K562 (cell line): ENCODE results near the gene MYBPC3. TPM values are rescaled to one million over a fixed set of nuclear protein-coding genes. Genes with fewer than 3 reads are reported as not detected.
A peak's percentile ranks its signal among the peaks of the same experiment; 100 is the strongest.

Experiments used
- FOS ChIP-seq: IDR thresholded peaks from 3 replicates; pipeline ENCODE4 v1.6.1; 2011; ENCODE audit not compliant: insufficient read length; ENCODE audit errors: extremely low read depth
- HDAC1 ChIP-seq, 2 experiments: fragments of 450-650 bp; IDR thresholded peaks; 2 replicates each; pipeline ENCODE4 v1.6.1; 2016 to 2017; ENCODE audit warnings: inconsistent platforms in 1 of 2, mild to moderate bottlenecking in 1 of 2, moderate library complexity in 1 of 2
- KLF10 ChIP-seq: fragments of 250-450 bp; sonication (Bioruptor Pico); IDR thresholded peaks from 2 replicates; pipeline ENCODE4 v1.6.1; 2021; ENCODE audit warnings: matching md5 sums
- MAFK ChIP-seq: IDR thresholded peaks from 2 replicates; pipeline ENCODE4 v1.6.1; 2011; ENCODE audit warnings: low read length, improper control_type of control experiment
- NCOA4 ChIP-seq: fragments of 450-650 bp; IDR thresholded peaks from 2 replicates; pipeline ENCODE4 v1.6.1; 2018; ENCODE audit warnings: mild to moderate bottlenecking; ENCODE audit not compliant: partially characterized antibody
- NKRF ChIP-seq: fragments of 450-650 bp; IDR thresholded peaks from 2 replicates; pipeline ENCODE4 v1.6.1; 2016; ENCODE audit warnings: borderline replicate concordance
- XRCC5 ChIP-seq: fragments of 200-400 bp; formaldehyde crosslinking; IDR thresholded peaks from 2 replicates; pipeline ENCODE4 v1.6.1; 2017; ENCODE audit warnings: low read depth, mild to moderate bottlenecking, low read length
- ZBTB11 ChIP-seq, 3 experiments: fragments of 200-800 bp in 1 of 3; fragments of 250-450 bp in 1 of 3; fragments of 450-650 bp in 1 of 3; sonication (Bioruptor Pico) in 1 of 3; sonication (Bioruptor generic) in 1 of 3; formaldehyde crosslinking in 1 of 3; IDR thresholded peaks; 2 replicates each; pipeline versions ENCODE4 v1.6.1 to v1.8.0; 2016 to 2022; ENCODE audit warnings: mild to moderate bottlenecking in 2 of 3, missing genetic modification characterization in 2 of 3, missing compliant biosample characterization in 1 of 3, moderate library complexity in 1 of 3
- polyA plus RNA-seq, 8 experiments: library from polyadenylated mRNA; depleted of rRNA in 4 of 8; stranded (reverse) in 5 of 8; unstranded in 3 of 8; fragments of >200 nt; fragmentation: Nextera tagmentation in 2 of 8; fragmentation: Illumina TruSeq in 1 of 8; extraction: Ambion mirVana in 2 of 8; extraction: Trizol in 1 of 8; gene quantifications; 2 replicates each; pipeline versions ENCODE4 v1.2.1 to v1.2.3, GENCODE V29; 2011 to 2014; ENCODE audit warnings: inconsistent platforms in 1 of 8, missing spikeins in 1 of 8
- total RNA-seq, 7 experiments: library from RNA; depleted of rRNA in 6 of 7; stranded (reverse); fragments of >200 nt in 6 of 7; fragmentation: Illumina TruSeq in 2 of 7; extraction: Trizol in 2 of 7; gene quantifications; 2 replicates each; pipeline versions ENCODE4 v1.2.1 to v1.2.3, GENCODE V29; 2011 to 2021; ENCODE audit warnings: low replicate concordance in 1 of 7
- TF ChIP-seq, protein P1 (sequence below): fragments of 200-600 bp; sonication (generic); IDR thresholded peaks from one replicate; pipeline ENCODE4 v1.6.1; 2012; ENCODE audit warnings: mild to moderate bottlenecking, low read depth, low read length, inconsistent platforms

MYBPC3 gene
- total and polyA plus RNA-seq, 9 of the 15 experiments (the other 6 are each of a cell fraction or from before 2014, with no cell fraction given): 0.01 TPM; not detected in 8

GRCh38 chr11:47399860-47400767 is 47.6 kb upstream of the MYBPC3 start (continued):
- TF ChIP-seq, protein P1, sequence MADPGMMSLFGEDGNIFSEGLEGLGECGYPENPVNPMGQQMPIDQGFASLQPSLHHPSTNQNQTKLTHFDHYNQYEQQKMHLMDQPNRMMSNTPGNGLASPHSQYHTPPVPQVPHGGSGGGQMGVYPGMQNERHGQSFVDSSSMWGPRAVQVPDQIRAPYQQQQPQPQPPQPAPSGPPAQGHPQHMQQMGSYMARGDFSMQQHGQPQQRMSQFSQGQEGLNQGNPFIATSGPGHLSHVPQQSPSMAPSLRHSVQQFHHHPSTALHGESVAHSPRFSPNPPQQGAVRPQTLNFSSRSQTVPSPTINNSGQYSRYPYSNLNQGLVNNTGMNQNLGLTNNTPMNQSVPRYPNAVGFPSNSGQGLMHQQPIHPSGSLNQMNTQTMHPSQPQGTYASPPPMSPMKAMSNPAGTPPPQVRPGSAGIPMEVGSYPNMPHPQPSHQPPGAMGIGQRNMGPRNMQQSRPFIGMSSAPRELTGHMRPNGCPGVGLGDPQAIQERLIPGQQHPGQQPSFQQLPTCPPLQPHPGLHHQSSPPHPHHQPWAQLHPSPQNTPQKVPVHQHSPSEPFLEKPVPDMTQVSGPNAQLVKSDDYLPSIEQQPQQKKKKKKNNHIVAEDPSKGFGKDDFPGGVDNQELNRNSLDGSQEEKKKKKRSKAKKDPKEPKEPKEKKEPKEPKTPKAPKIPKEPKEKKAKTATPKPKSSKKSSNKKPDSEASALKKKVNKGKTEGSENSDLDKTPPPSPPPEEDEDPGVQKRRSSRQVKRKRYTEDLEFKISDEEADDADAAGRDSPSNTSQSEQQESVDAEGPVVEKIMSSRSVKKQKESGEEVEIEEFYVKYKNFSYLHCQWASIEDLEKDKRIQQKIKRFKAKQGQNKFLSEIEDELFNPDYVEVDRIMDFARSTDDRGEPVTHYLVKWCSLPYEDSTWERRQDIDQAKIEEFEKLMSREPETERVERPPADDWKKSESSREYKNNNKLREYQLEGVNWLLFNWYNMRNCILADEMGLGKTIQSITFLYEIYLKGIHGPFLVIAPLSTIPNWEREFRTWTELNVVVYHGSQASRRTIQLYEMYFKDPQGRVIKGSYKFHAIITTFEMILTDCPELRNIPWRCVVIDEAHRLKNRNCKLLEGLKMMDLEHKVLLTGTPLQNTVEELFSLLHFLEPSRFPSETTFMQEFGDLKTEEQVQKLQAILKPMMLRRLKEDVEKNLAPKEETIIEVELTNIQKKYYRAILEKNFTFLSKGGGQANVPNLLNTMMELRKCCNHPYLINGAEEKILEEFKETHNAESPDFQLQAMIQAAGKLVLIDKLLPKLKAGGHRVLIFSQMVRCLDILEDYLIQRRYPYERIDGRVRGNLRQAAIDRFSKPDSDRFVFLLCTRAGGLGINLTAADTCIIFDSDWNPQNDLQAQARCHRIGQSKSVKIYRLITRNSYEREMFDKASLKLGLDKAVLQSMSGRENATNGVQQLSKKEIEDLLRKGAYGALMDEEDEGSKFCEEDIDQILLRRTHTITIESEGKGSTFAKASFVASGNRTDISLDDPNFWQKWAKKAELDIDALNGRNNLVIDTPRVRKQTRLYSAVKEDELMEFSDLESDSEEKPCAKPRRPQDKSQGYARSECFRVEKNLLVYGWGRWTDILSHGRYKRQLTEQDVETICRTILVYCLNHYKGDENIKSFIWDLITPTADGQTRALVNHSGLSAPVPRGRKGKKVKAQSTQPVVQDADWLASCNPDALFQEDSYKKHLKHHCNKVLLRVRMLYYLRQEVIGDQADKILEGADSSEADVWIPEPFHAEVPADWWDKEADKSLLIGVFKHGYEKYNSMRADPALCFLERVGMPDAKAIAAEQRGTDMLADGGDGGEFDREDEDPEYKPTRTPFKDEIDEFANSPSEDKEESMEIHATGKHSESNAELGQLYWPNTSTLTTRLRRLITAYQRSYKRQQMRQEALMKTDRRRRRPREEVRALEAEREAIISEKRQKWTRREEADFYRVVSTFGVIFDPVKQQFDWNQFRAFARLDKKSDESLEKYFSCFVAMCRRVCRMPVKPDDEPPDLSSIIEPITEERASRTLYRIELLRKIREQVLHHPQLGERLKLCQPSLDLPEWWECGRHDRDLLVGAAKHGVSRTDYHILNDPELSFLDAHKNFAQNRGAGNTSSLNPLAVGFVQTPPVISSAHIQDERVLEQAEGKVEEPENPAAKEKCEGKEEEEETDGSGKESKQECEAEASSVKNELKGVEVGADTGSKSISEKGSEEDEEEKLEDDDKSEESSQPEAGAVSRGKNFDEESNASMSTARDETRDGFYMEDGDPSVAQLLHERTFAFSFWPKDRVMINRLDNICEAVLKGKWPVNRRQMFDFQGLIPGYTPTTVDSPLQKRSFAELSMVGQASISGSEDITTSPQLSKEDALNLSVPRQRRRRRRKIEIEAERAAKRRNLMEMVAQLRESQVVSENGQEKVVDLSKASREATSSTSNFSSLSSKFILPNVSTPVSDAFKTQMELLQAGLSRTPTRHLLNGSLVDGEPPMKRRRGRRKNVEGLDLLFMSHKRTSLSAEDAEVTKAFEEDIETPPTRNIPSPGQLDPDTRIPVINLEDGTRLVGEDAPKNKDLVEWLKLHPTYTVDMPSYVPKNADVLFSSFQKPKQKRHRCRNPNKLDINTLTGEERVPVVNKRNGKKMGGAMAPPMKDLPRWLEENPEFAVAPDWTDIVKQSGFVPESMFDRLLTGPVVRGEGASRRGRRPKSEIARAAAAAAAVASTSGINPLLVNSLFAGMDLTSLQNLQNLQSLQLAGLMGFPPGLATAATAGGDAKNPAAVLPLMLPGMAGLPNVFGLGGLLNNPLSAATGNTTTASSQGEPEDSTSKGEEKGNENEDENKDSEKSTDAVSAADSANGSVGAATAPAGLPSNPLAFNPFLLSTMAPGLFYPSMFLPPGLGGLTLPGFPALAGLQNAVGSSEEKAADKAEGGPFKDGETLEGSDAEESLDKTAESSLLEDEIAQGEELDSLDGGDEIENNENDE: no peak
- TF ChIP-seq MAFK (no peak), ZBTB11 (CRISPR knock-in tag; IDR thresholded peaks at IDR 0.05) (peak in 1 of 3 experiments; percentile 60; a peak in 2 of 6 replicates), HDAC1 (IDR thresholded peaks at IDR 0.05) (peak in 1 of 2 experiments; percentile 50; a peak in 1 of 4 replicates), XRCC5 (no peak), NCOA4 (peak; percentile 16), NKRF (no peak), FOS (no peak), KLF10 (no peak)
